HG03354 (cell line): Measurements from ENCODE around the gene CEP112.

Source experiments
- ATAC-seq: cut with Tn5 transposase; IDR thresholded peaks from one replicate; pipeline ENCODE4 v1.9.1; 2021; ENCODE audit warnings: mild to moderate bottlenecking; ENCODE audit not compliant: unreplicated experiment, poor library complexity, severe bottlenecking

The CEP112 gene

GRCh38 chr17:66211047-66211810, 19.3 kb upstream of the CEP112 start:
- ATAC-seq, result no peak

- ATAC-seq, result no peak
Observed at GRCh38 chr17:66210208-66210574, 18.3 kb upstream of the CEP112 start.

- no peak for ATAC-seq
Observed at GRCh38 chr17:66207936-66208335, 16.0 kb upstream of the CEP112 start.

GRCh38 chr17:66203274-66204015, 11.5 kb upstream of the CEP112 start:
- ATAC-seq, result no peak

- no peak for ATAC-seq
Observed at GRCh38 chr17:66200685-66201092, 8.8 kb upstream of the CEP112 start.

GRCh38 chr17:66198242-66198641, 6.3 kb upstream of the CEP112 start:
- ATAC-seq, result no peak

- ATAC-seq, result no peak
Observed at GRCh38 chr17:66192378-66192687, 400 bp upstream of the CEP112 start.

GRCh38 chr17:66190738-66191592, 968 bp downstream of the CEP112 start:
- ATAC-seq, result peak; percentile 13

GRCh38 chr17:66187718-66188117, 4.2 kb downstream of the CEP112 start:
- ATAC-seq, result no peak

GRCh38 chr17:66185862-66186261, 6.1 kb downstream of the CEP112 start:
- no peak for ATAC-seq

GRCh38 chr17:66184392-66184791, 7.5 kb downstream of the CEP112 start:
- ATAC-seq, result no peak

GRCh38 chr17:66183529-66183928, 8.4 kb downstream of the CEP112 start:
- no peak for ATAC-seq

- ATAC-seq, result no peak
Observed at GRCh38 chr17:66178642-66179041, 13.3 kb downstream of the CEP112 start.

GRCh38 chr17:66177048-66177447, 14.9 kb downstream of the CEP112 start:
- ATAC-seq, result no peak

GRCh38 chr17:66175892-66176291, 16.0 kb downstream of the CEP112 start:
- no peak for ATAC-seq

- ATAC-seq, result no peak
Observed at GRCh38 chr17:66172691-66173223, 19.2 kb downstream of the CEP112 start.

- no peak for ATAC-seq
Observed at GRCh38 chr17:66172144-66172543, 19.8 kb downstream of the CEP112 start.

- ATAC-seq, result no peak
Observed at GRCh38 chr17:66171692-66172091, 20.2 kb downstream of the CEP112 start.

GRCh38 chr17:66171172-66171571, 20.8 kb downstream of the CEP112 start:
- no peak for ATAC-seq

- ATAC-seq, result no peak
Observed at GRCh38 chr17:66169839-66170238, 22.1 kb downstream of the CEP112 start.
